GM19240 (cell line): ENCODE results near the gene PER1.

Source experiments
- DNase-seq: peaks from one replicate; pipeline ENCODE4 v3.0.0; 2011; ENCODE audit warnings: low spot score; ENCODE audit not compliant: insufficient read length

PER1 gene

DNA sequence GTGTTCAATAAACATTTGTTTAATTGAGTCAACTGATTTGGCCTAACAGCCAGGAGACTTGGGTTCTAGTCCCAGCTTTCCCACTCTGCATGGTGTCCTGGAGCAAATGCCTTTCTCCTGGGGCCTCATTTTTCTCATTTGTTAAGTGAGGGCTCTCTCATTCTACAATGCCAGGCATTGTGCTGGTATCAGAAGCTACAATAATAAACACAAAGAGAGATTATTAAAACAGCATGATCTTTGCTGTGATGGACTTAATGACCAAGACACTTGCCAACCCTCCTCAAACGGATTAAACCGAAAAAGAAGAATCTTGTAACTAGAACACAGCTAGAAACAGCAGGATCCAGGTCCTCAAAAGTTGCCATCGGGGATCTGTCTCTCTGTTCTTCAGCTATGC lies 15.3 kb upstream of the PER1 start:
- no peak for DNase-seq

GRCh38 chr17:8166731-8167130 lies 14.5 kb upstream of the PER1 start:
- DNase-seq: no peak

- DNase-seq: no peak
These were observed 12.6 kb upstream of the PER1 start for GRCh38 chr17:8164815-8165131.

DNA sequence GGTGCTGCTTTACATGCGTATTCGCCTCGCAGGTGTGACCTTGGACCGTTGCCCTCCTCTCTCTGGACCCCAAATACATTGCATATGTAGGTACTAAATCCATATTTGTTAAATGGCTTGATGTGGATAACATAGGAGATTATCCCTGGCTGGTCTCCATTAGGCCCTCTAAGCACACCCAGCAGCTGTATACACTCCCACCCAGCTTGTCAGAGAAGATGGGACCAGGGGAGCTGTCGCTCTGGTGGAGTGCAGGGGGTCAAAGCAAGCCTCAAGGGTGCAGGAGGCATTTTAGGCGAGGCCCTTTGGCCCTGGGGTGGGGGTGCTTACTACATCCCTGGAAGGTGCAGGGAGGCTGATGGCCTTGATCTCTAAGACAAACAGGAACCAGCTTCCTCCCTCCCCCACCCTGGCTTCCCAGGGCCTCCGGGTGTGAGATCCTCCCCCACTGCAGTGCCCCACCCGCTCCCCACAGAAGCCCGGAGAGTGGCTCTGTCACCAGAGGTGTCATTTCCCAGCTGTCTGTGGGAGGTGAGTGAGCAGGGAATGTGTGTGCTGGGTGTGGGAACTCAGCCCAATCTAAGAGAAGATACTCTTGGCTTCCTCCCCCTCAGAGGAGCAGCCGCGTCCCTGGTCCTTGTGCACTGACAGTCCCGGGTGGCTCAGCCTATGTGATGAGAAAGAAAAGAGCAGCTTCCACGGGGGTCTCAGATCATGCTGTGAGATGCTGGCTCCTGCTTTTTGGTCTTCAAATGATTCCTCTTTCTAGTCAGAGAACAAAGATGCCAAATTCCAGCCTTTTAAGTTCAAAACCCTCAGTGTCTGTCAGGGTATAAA lies 12.0 kb upstream of the PER1 start:
- no peak for DNase-seq

DNA sequence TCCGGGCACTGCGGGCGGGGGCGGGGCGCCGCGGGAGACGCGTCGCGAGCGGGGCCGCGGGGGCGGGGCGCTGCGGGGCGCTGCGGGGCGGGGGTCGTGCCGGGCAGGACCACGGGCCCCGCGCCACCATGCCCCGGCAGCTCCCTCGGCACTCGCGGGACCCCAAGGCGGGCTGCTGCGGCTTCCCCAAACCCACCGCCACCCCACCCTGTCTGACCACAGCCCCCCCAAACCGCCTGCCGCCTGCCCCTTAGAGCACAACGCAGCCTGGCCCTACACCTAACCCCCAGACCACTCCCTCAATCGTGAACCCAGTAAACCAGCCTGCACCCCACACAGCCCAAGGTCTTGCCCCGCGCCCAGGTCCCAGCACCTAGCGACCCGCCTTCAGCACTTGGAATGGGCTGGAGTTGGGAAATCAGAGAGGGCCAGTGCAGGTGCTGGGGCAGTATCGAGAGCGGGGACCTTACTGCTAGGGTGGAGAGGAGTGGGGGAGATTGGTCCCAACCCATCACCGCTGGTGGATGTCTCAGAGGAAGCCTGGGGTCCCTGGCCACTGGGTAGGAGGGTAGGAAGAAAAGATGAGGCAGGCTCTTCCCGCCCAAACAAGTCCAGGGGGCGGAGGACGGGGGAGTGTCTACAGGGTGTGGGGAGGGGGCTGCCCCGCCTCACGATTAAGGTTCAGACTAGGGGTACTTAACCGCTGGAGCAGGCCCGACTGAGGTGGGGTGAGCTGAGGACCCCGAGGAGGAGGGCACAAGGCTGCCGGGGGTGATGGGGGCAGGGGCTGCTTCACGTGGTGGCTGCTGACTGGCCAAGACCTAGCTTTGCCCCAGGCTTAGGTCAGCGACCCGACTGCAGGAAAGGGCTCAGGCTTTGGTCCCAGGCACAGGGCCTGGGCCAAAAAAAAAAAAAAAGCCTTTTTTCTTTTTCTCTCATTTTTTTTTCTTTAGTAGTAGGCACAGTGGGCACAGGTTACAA lies 11.1 kb upstream of the PER1 start:
- no peak for DNase-seq

GRCh38 chr17:8162233-8162996 lies 10.2 kb upstream of the PER1 start, which contains the start of gene VAMP2:
VAMP2 (minus strand) TSS chr17:8162948; CDS start chr17:8162879, 69 bp downstream.
- DNase-seq: no peak

DNA sequence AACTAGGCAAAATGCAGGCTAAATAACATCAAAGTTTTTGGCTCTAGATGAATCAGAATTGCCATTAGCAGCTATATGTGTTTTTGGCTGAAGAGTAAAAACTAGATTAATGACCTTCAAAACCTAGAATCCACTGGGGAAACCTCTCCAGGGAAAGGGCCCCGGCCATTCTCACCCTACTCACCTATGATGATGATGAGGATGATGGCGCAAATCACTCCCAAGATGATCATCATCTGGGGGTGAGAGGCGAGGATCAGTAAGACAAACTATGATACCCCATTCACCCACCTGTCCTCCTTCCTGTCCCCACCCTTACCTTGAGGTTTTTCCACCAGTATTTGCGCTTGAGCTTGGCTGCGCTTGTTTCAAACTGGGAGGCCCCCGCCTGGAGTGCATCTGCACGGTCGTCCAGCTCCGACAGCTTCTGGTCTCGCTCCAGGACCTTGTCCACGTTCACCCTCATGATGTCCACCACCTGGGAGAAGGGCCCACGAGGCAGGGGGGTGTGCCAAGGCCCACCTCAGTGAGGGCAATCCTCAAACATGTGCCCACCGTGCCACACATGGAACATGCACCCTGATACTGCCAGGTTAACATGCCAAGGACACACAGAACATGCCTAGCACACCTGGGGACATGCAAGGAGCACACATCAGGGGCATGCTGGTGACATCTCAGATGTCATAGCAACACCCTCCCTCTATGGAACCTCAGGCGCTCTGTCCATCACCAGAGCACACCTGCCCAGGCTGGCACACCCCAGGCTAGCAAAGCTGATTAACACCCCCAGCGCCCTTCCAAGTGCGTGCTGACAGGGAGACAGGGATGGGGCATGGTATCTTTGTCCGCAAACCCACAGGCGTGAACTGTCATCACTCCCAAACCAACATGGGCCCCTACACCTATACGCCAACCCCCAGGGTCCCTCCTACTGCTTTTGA lies 9.4 kb upstream of the PER1 start:
- DNase-seq: no peak

GRCh38 chr17:8160741-8161221 lies 8.6 kb upstream of the PER1 start:
- no peak for DNase-seq

DNA sequence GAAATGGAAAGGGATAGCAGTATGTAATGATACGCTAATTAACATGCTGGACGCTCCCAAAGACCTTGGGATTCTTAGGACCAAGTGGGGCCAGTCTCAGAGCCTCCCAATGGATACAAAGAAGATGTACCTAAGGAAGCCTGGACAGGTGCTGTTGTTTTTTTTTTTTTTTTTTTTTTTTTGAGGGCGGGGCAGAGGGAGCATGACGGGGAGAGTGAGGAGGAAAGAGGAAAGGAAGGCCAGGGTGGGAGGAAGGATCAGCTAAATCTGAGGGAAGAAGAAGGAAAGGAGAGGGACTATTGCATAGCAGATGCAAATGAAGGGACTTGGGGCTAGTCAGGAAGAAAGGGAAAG lies 8.0 kb upstream of the PER1 start:
- no peak for DNase-seq

GRCh38 chr17:8159459-8160223 lies 7.4 kb upstream of the PER1 start:
- no peak for DNase-seq

DNA sequence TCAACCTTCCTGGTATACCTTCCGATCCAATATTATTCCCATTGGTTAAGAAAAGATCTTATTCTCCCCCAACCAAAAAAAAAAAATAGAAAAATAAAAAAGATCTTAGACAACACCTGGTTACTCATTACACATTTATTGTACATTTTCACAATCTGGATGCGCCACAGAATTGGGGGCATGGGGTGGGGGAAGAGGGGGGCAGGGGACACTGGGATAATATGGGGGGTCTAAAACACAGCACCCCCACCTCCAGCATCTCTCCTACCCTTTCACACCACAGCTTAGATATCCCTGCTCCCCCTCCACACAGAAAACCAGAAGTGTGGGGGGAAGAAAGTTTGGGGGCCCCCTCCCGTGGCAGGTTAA lies 6.8 kb upstream of the PER1 start:
- no peak for DNase-seq

- DNase-seq: peak; percentile 86
These were observed 6.2 kb upstream of the PER1 start for GRCh38 chr17:8158267-8159031.

DNA sequence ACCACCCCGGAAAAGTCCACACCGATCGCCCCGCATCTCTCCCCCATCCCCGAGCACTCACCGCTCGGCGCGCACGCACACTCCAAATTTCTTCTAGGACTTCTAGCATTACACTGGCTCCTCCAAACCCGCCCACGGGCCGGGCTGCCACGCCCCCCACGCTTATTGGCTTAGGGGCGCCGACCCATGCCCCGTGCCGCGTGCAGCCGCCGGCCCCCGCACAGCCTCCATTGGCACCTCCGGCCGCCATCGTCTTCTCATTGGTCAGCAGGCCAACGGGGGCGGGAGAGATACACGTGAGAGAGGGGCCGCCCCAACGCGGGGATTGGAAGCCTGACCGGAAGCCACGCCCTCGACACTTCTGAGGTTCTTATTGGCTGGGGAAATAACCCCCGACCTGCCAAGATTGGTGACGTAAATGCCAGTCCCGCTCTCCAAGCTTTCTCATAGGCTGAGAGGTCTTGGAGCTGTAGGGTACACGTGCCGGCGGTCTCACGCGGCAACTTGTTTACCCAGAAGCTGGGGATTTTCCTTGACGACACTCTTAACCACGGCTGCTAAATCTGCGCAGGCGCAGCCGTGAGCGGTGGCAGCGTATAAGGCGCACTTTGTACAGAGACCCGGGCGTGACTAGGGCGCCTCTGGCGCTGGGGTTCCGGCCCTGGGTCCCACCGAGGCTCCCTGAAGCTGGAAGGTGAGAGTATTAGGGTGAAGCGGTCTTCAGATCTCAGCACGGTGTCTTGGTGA lies 4.2 kb upstream of the PER1 start:
- DNase-seq: peak; percentile 95

DNA sequence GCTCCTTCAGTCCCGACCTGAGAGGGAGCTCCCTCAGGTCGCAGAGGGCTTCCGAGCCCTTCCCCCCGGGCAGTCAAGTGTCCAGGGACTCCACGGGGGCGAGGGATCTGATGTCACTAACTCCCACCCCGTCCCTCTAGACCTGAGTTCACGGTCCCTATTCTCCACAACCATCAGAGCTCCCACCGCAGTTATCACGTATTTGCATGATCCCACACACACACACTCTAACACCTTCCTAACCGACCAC lies 3.7 kb upstream of the PER1 start:
- no peak for DNase-seq

GRCh38 chr17:8155231-8155995 lies 3.2 kb upstream of the PER1 start:
- DNase-seq: no peak

GRCh38 chr17:8154608-8155155 lies 2.5 kb upstream of the PER1 start:
- DNase-seq: no peak

GRCh38 chr17:8153957-8154607 lies 1.9 kb upstream of the PER1 start:
- no peak for DNase-seq
